A673 (cell line): Measurements from ENCODE around the gene USHBP1.
A peak's percentile ranks its signal among the peaks of the same experiment; 100 is the strongest.

ENCODE experiments used
- EZH2 ChIP-seq: fragments of 200-600 bp; sonication (generic); IDR thresholded peaks from 2 replicates; pipeline ENCODE4 v1.6.1; 2017; ENCODE audit warnings: borderline replicate concordance, low read depth, mild to moderate bottlenecking, mixed read lengths, antibody characterized with exemption, low read length; ENCODE audit not compliant: poor library complexity, severe bottlenecking
- TF ChIP-seq, protein P1 (sequence below): fragments of 300-800, 200-600 bp; sonication (generic); conservative IDR thresholded peaks from 2 replicates; pipeline ENCODE4 v1.5.1; 2017; ENCODE audit warnings: low read depth, mild to moderate bottlenecking, antibody characterized with exemption, low read length, moderate library complexity, mixed read lengths

DNA sequence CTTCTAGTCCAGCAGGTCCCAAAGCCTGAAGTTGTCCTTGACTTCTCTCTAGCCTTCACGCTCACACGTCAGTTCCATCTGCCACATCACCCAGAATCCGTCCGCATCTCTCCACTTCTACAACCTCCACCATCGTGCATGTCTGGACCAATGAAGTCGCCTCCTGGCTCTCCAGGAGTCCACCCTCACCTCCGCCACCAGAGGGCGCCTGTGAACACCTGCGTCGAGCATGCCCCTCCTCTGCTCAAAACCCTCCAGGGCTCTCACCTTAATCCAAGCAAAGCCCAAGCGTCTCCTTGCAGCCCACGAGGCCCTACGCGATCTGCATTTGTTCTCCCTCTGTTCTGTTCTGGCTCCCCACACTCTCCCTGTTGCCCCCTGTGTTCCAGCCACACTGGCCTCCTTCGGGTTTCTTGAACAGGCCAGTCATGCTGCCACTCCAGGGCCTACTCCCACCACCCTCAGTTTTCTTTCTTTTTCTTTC, 3.7 kb downstream of the USHBP1 start:
- no peak for TF ChIP-seq EZH2
- TF ChIP-seq, protein P1, sequence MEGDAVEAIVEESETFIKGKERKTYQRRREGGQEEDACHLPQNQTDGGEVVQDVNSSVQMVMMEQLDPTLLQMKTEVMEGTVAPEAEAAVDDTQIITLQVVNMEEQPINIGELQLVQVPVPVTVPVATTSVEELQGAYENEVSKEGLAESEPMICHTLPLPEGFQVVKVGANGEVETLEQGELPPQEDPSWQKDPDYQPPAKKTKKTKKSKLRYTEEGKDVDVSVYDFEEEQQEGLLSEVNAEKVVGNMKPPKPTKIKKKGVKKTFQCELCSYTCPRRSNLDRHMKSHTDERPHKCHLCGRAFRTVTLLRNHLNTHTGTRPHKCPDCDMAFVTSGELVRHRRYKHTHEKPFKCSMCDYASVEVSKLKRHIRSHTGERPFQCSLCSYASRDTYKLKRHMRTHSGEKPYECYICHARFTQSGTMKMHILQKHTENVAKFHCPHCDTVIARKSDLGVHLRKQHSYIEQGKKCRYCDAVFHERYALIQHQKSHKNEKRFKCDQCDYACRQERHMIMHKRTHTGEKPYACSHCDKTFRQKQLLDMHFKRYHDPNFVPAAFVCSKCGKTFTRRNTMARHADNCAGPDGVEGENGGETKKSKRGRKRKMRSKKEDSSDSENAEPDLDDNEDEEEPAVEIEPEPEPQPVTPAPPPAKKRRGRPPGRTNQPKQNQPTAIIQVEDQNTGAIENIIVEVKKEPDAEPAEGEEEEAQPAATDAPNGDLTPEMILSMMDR = peak; percentile 98
